GM12873 (cell line): ENCODE measurements around the gene GPRIN2.

Experiments used
- TF ChIP-seq, protein P1 (sequence below): IDR thresholded peaks from 2 replicates; pipeline ENCODE4 v1.5.1; 2012; ENCODE audit warnings: low read depth, mild to moderate bottlenecking, moderate library complexity, low read length, control low read depth; ENCODE audit not compliant: insufficient read depth; ENCODE audit errors: missing control alignments

Gene GPRIN2

DNA sequence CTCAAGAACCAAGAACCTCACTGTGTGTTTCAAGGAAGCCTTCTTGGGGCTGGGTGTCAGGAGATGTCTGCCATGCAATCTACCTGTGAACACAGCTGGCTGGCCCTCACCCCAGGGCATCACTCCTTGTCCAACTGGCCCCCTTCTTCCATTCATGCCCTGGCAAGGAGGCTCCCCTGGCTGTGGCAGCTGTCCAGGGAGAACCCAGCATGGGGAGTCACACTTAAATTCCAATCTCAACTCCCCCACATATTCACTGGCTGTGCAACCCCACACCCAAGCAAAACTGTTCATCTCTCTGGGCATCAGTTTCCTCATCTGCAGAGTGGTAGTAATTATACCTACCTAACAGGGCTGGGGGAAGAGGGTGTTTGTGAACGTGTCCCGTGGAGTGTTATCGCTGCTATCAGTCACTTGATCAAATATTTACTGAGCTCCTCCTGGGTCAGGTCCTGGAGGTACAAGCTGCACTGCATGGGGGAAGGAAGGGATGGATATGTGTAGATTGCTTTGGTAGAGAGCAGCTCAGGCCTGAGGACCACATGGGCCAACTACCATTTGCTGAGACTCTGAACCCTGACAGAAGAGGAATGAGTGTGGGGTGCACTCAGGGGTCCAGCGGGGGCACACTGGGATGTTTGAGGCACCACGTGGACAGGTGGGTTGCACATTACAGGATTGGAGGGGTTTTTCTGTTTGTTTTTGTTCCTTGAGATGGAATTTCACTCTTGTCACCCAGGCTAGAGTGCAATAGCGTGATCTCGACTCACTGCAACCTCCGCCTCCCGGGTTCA, 2.1 kb upstream of the GPRIN2 start:
- TF ChIP-seq, protein P1, sequence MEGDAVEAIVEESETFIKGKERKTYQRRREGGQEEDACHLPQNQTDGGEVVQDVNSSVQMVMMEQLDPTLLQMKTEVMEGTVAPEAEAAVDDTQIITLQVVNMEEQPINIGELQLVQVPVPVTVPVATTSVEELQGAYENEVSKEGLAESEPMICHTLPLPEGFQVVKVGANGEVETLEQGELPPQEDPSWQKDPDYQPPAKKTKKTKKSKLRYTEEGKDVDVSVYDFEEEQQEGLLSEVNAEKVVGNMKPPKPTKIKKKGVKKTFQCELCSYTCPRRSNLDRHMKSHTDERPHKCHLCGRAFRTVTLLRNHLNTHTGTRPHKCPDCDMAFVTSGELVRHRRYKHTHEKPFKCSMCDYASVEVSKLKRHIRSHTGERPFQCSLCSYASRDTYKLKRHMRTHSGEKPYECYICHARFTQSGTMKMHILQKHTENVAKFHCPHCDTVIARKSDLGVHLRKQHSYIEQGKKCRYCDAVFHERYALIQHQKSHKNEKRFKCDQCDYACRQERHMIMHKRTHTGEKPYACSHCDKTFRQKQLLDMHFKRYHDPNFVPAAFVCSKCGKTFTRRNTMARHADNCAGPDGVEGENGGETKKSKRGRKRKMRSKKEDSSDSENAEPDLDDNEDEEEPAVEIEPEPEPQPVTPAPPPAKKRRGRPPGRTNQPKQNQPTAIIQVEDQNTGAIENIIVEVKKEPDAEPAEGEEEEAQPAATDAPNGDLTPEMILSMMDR: no peak

DNA sequence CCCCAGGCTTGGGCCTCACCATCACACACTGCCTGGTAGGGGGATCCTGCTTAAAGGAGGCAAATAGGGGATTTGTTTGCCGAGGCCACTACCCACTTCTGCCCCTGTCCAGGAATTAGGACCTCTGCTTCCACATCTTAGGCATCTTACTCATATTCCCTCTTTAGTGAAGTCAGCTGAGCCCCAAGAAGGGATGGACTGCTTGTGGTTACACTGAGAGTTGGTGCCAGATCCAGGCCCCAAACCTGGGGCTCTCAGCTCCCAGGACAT, 1.6 kb upstream of the GPRIN2 start:
- TF ChIP-seq, protein P1: no peak

DNA sequence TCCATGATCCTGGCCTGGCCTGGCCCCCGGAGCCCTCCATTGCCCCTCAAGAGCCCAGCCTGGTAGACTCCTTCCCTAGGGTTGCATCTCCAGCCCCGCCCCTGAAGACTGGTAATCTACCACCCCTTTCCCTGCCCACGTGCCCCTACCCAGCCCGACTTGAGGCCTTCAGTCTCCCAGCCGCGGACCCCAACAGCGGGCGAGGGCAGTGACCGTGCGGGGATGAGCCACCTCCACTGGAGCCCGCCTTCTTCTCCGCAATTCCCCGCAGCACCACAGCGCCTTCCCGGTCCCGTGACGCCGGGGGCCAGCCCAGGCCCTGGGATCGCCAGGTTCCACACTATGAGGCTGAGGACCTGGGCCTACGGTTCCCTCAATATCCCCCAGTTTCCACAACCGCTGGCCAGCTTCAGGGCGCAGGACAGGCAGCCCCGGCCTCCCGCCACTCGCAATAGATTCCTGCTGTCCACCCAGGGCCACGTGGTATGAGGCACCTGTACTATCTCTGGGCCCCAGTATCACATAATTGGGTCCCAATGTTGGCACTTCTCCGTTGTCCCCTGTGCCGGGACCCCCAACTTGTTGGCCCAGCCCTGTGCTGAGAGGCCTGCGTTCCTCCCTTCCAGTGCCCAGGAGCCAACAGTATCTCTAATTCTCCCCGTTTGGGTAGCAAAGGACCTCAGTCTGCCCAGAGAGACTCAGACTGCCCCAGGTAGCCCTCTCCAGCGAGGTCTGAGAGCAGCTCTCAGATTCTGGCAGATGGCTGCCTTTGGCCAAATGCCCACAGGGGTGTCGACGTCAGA, 1.1 kb upstream of the GPRIN2 start:
- TF ChIP-seq, protein P1: no peak

DNA sequence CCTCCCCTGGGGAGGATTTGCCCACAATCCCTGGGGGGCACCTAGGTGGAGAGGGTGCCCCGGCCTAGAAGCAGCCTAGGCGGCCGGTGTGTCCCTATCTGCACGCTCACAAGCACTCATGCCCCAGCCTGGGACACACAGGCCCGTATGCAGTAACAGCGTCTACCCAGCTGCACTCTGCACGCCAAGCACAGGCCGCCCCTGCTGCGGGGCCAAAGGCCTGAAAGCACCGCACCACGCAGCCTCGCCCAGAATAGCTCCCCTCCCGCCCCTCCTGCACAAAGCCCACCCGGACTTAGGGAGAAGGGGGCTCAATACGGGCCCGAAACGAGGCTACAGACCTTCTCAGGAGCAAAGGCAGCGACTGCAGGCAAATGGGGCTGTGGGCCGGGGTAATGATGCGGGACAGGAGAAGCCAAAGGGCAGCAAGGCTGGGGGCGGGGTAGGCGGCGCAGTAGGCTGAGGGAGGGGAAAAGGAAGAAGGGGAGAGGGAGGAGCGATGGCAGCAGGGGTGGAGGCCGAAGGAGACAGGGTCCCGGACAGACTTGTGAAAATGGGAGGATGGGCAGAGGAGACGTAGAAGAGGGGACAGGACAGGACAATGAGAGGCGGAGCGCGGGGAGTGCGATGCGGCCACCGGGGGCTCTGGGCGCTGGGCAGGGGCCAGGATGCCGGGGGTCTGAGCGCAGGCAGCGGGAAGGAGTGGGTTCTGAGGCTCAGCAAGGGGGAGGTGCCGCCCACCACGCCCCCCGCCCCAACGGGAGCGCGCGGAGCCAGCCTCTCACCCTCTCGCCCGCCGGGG, 544 bp downstream of the GPRIN2 start:
- TF ChIP-seq, protein P1: no peak

DNA sequence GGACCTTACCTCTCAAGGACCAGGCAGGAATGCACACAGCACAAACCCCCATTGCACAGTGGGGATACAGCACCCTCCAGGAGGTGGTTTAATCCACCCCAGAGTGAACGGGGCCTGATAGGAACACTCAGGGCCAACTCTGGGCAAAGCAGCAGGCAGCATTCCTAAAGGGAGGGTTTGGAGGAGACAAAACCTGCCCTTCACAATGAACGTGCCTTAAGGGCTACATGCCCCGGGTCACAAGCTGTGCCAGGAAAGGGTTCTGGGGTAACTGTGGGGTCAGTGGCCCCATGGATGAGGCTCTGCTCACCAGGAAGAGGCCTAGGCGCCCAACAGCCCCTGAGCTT, 1.1 kb downstream of the GPRIN2 start:
- TF ChIP-seq, protein P1: no peak

DNA sequence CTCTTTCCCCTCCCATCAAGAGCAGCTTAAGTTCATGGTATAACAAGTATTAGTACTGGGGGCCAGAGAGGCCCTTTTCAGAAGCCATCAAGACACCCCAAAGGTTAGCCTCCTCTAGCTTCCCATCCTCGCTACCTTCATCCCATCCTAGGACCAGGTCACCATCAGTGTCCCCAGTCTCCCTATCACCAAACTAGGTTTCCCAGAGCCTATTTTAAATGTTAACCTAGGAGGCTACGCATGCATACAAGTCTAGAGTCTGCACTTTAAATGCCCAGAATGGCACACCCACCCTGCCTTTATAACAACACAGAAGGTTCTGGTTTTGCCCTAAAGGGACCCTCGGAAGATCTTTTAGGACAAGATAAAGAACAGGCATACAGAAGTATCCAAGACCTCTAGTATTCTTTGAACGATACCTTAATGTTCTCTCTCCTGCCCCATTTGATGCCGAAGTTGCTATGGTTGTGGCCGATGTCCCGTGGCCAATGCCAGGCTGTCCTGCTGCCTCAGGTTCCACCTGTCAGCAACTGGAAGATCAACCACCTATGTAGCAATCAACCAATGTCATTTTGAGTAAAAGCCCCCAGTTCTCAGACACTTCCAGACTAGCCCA, 2.2 kb downstream of the GPRIN2 start:
- TF ChIP-seq, protein P1: no peak
